ENCODE measurements around the gene PTPRT.

PTPRT gene

DNA sequence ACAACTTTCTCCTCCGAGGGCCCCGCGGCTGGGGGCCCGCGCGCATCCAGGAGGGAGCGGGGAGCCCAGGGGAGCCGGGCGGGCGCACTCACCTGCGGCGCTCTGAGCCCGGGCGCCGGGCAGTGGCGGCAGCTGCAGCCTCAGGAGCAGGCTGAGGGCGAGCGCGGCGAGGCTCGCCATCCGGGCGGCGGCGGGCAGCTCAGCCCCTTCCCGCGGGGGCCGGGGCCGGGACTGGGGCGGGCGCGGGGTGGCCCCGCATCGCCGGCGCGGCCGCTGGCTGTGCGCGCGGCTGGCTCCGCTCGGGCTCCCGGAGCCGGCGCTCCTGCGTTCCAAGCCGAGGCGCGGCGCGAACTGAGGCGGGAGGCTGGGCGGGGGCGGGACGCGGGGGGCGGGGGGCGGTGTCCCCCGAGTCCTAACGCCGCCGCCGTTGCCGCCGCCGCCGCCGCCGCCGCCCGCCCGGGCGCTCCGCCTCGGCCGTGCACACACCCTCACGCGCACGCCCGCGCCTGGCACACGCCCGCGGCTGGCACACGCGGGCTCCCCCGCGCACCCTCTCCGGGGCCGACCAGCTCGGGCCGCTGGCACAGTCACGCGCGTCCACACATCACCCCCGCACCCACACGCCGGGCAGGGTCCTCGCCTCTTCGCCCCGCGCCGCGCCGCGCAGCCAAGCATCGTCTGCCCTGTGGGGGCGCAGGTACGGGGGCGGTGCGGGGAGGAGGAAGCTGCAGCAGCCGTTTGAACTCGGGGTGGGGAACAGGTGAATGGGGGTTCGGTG is at the start of gene PTPRT:
Gene PTPRT (minus strand): TSS at position 353 of the 778 bp plus-strand sequence. CDS start 173 bp downstream, at position 180.
- no peak for DNase-seq (ENCODE audit: low read depth in 2 of 2)

- DNase-seq (ENCODE audit: low read depth in 2 of 2): no peak
Observed at GRCh38 chr20:43238833-43239232, 49.1 kb upstream of the PTPRT start.

DNA sequence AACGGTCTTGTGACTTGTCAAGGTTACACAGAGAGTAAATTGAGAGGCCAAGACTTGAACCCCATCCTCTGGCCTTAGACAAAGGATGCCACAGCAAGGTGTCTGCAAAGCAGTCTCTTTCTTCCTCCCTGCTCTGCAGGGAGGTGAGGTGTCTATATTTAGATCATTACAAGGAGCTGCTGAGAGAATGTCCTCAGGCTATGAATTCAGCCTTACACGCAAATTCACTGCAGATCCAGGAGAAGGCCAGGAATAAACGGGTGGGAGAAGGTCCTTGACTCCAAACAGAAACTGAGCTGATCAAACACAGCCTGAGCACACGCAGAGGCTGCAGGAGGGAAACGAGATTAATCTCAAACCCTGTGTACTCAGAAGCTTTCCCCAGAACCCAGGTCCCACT is 48.6 kb upstream of the PTPRT start:
- DNase-seq (ENCODE audit: low read depth in 2 of 2): no peak

GRCh38 chr20:43237651-43238168 is 48.0 kb upstream of the PTPRT start:
- DNase-seq (ENCODE audit: low read depth in 2 of 2): no peak

GRCh38 chr20:43235998-43236397 is 46.3 kb upstream of the PTPRT start:
- no peak for DNase-seq (ENCODE audit: low read depth in 2 of 2)

DNA sequence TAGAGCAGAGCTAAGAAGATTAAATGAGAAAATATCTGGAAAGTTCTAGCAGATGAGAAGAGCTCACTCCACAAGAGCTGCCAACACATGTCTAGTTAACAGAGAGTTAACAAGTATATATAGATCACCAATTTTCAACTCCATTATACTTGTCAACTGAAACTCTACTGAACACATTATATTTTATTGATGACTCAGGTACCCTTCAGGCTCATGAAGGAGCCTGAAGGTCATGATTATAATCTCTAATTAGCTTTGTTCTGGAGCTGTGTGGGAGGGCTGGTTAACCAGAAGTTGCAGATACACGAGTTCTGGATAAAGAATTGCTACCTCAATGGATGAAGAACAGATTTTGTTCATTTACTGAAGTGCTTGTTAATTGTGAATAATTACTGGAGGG is 42.1 kb upstream of the PTPRT start:
- no peak for DNase-seq (ENCODE audit: low read depth in 2 of 2)

DNA sequence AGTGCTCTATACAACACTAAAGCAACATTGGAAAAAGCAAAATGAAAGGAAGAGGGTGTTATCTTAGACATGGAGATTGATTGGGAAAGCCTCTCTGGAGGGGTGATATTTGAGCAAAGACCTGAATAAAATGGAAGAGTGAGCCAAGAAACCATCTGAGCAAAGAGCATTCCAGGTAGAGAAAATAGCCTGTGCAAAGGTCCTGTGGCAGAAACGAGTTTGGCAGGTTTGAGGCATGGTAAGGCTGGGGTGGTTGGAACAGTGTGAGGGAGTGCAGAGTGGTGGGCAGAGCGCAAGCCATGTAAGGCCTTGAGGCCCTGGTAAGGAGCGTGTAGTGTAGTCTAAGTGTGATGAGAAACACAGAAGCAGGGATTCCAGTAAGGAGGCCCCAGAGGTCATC is 40.0 kb upstream of the PTPRT start:
- no peak for DNase-seq (ENCODE audit: low read depth in 2 of 2)

- DNase-seq (ENCODE audit: low read depth in 2 of 2): no peak
Observed at GRCh38 chr20:43220612-43221011, 30.9 kb upstream of the PTPRT start.

- DNase-seq (ENCODE audit: low read depth in 2 of 2): no peak
Observed at GRCh38 chr20:43210901-43211300, 21.2 kb upstream of the PTPRT start.

- DNase-seq (ENCODE audit: low read depth in 2 of 2): no peak
Observed at GRCh38 chr20:43209831-43210230, 20.1 kb upstream of the PTPRT start.

GRCh38 chr20:43205699-43206098 is 16.0 kb upstream of the PTPRT start:
- no peak for DNase-seq (ENCODE audit: low read depth in 2 of 2)

GRCh38 chr20:43202100-43202499 is 12.4 kb upstream of the PTPRT start:
- no peak for DNase-seq (ENCODE audit: low read depth in 2 of 2)

GRCh38 chr20:43198607-43199006 is 8.9 kb upstream of the PTPRT start:
- DNase-seq (ENCODE audit: low read depth in 2 of 2): no peak

GRCh38 chr20:43196243-43196642 is 6.5 kb upstream of the PTPRT start:
- no peak for DNase-seq (ENCODE audit: low read depth in 2 of 2)

DNA sequence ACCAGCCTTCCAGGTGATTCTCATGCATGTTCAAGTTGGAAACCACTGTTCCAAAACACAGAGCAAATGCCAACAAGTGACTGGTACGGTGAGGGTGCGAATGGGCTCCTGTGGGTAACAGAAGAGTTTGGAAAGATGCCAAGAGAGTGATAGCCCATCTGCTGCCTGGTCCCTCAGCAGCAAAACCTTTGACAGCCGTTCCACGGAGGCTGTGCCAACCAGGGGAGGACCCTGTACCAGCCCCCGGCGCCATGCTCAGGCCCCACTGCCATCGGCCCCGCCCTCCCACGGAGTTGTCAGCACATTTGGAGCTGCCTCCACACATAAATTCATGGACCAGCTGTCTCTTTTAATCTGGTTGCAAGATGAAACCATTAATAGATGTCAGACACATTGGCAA is 4.4 kb upstream of the PTPRT start:
- DNase-seq (ENCODE audit: low read depth in 2 of 2): no peak

GRCh38 chr20:43193443-43193842 is 3.7 kb upstream of the PTPRT start:
- DNase-seq (ENCODE audit: low read depth in 2 of 2): no peak

DNA sequence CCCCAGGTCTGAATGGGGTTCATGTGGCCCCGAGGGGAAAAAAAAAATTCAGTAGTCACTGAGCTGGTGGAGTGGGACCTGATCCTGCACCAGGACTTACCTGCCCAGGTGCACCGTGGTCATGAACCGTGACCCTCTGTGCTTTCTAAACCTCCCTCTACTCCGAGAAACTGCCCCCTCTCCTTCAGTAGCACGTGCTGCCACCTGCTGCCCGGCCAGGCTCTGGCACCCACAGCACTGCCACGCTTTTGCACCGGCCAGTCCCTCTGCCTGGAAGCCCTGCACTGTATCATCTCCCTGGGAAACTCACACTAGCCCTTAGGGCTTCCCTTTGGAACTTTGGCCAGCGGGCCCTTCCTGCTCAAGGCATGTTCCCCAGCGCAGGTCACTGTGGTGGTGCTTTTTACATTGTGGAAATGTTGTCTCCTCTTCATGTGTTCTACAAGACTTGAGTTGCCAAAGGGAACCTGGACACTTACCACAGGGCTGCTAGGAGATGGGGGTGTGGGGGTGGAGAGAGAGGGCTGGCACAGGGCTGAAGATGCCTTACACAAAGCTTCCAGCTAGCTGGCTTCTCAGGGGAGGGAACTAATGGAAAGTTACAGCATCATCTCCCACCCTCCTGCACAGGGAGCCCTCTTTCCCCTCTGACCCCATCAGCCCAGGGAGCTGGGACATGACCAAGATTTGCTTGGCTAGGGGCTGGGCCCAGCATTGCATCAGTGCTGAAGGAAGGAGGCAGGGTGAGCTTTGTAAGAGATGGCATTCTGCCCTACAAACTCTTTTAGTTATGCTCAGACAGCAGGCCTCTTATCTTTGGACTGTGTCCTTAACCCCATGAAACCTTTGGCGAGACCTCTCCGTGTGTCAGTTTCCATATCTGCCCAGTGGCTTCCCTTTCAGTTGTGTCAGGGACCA is 2.5 kb upstream of the PTPRT start:
- DNase-seq (ENCODE audit: low read depth in 2 of 2): no peak

DNA sequence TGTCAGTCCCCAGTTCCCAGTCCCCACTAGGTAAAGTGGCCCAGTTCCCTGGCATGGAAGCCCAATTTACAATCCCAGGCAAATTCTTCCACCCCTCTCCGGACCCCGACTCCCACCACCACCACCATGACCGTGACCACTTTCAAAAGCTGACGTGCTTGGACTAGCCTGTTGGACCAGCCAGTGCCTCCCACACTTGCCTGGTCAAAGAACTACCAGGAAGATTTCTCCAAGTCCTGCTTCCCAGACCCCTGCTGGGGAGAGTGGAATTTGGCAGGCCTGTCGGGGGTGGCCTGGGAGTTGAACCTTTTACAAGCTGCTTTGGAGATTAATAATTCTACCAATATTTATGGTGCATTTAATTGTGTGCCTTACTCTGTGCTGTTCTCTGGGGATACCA is 1.4 kb upstream of the PTPRT start:
- DNase-seq (ENCODE audit: low read depth in 2 of 2): no peak

GRCh38 chr20:43190332-43190953 is 737 bp upstream of the PTPRT start:
- DNase-seq (ENCODE audit: low read depth in 2 of 2): no peak

GRCh38 chr20:43188861-43189553 is 699 bp downstream of the PTPRT start:
- DNase-seq (ENCODE audit: low read depth in 2 of 2): no peak

- DNase-seq (ENCODE audit: low read depth in 2 of 2): no peak
Observed at GRCh38 chr20:43188234-43188653, 1.5 kb downstream of the PTPRT start.
